Heart right ventricle (tissue), 16 donors: ENCODE measurements around the gene TRIM65. TPM values are rescaled to one million over a fixed set of nuclear protein-coding genes. Genes with fewer than 3 reads are reported as not detected.

ENCODE experiments used
- ATAC-seq, 8 donors: fragments of 200-7000 bp; cut with Tn5 transposase; one replicate each; pipeline ENCODE4 v1.9.1; 2020; ENCODE audit warnings: mild to moderate bottlenecking in 8 of 8, moderate library complexity in 8 of 8, moderate number of reproducible peaks in 1 of 8
- DNase-seq, 2 donors: peaks; one replicate each; pipeline ENCODE4 v3.0.0-alpha.2; 2020
- H3K27ac ChIP-seq, 10 donors: fragments of 200-600 bp; sonication (generic) in 2 of 10; one replicate each; pipeline versions ENCODE4 v1.5.0 to v1.8.0; 2020 to 2022; ENCODE audit warnings: mild to moderate bottlenecking in 3 of 10
- H3K27me3 ChIP-seq, 7 donors: fragments of 200-600 bp; one replicate each; pipeline ENCODE4 v1.8.0; 2021 to 2022; ENCODE audit warnings: mild to moderate bottlenecking in 2 of 7
- H3K36me3 ChIP-seq, 9 donors: fragments of 200-600 bp; sonication (generic) in 1 of 9; one replicate each; pipeline versions ENCODE4 v1.5.0 to v1.8.0; 2020 to 2022; ENCODE audit warnings: mild to moderate bottlenecking in 2 of 9
- H3K4me1 ChIP-seq, 9 donors: fragments of 200-600 bp; sonication (generic) in 1 of 9; one replicate each; pipeline versions ENCODE4 v1.5.0 to v1.8.0; 2020 to 2022; ENCODE audit warnings: mild to moderate bottlenecking in 4 of 9
- H3K4me3 ChIP-seq, 10 donors: fragments of 200-600 bp; sonication (generic) in 2 of 10; one replicate each; pipeline versions ENCODE4 v1.5.0 to v1.8.0; 2020 to 2022; ENCODE audit warnings: mild to moderate bottlenecking in 7 of 10, moderate library complexity in 2 of 10
- H3K9me3 ChIP-seq, 11 donors: fragments of 200-600 bp in 10 of 11; sonication (generic) in 2 of 11; one replicate each; pipeline versions ENCODE4 v1.5.0 to v1.8.0; 2013 to 2022; ENCODE audit warnings: mild to moderate bottlenecking in 2 of 11, control low read depth in 1 of 11, moderate library complexity in 1 of 11
- WGBS, 2 donors: extraction: QIAGEN DNeasy Blood & Tissue Kit; methylation state at CpG; one replicate each; pipeline ENCODE4 v1.1.7; 2013; ENCODE audit warnings: inconsistent platforms in 1 of 2; 5-methylcytosine and 5-hydroxymethylcytosine counted together
- intact Hi-C, 10 donors: fragments of 100-400 bp; cut with DNase I; formaldehyde crosslinking; loops; one replicate each; pipeline versions ENCODE4 v1.11.1 to v1.14.2; 2022
- polyA plus RNA-seq, 2 donors: library from polyadenylated mRNA; stranded (reverse); fragments of 200-250 nt; gene quantifications; one replicate each; pipeline ENCODE4 v1.2.3, GENCODE V29; 2013
- total RNA-seq, 10 donors: library from RNA; stranded (reverse); fragmentation: NEBNext Ultra II Directional in 3 of 10; extraction: Animal tissue kit (Norgen Biotek cat#: 25700) in 3 of 10; gene quantifications; one replicate each; pipeline versions ENCODE4 v1.2.1 to v1.2.4, GENCODE V29; 2021 to 2023
- TF ChIP-seq, protein P1 (sequence below), 9 donors: fragments of 200-600 bp; sonication (generic) in 2 of 9; IDR thresholded peaks; one replicate each; pipeline versions ENCODE4 v1.5.0 to v1.8.0; 2021 to 2022; ENCODE audit warnings: antibody characterized with exemption in 9 of 9, mild to moderate bottlenecking in 5 of 9, moderate library complexity in 1 of 9
- donor health status: Arrhythmogenic right ventricular cardiomyopathy.
- donor health status: ischemic (EF 13 %, LVEDD 7.1; RV severe dilation, severe dysfunction).
- donor health status: healthy with polysubstance abuse.
- donor health status: DM: no; HTN: yes; CAD: no.
- donor health status: DM: no; HTN: no; CAD: no.
- donor health status: ischemic (EF 25% LVEDD 6.9; RV normal size, moderate dysfunction).
- donor health status: ischemic (EF 25% LVEDD 5.7; RV mildly dilated, moderate dysfunction).
- donor health status: healthy.
- donor health status: DM: yes; HTN: yes; CAD: no.
- donor health status: Ischemic cardiomyopathy.
- donor health status: ischemic (EF 35%, LVEDD 5.7; RV mildly dilated, moderate dysfunction).
- donor health status: nonischemic (EF 11% LVEDD 7.7; RV severe dilation, severe dysfunction).
- donor health status: DM: yes; HTN: yes; CAD: no.
- donor health status: PGD.
- donor health status: ischemic (EF 29% LVEDD 5.4; RV normal size, mild dysfunction).
- donor health status: nonischemic (EF 23%, LVEDD 6.1; RV moderate dilation, normal function).

The TRIM65 gene
- total and polyA plus RNA-seq, 12 donors = 5.1 to 16.7 (median 8.9) TPM

GRCh38 chr17:75876190-75876937, 20.4 kb downstream of the TRIM65 start:
- no peaks in the 10 kb centered on the region for H3K9me3 ChIP-seq

GRCh38 chr17:75875940-75876189, 20.9 kb downstream of the TRIM65 start:
- TF ChIP-seq, protein P1, sequence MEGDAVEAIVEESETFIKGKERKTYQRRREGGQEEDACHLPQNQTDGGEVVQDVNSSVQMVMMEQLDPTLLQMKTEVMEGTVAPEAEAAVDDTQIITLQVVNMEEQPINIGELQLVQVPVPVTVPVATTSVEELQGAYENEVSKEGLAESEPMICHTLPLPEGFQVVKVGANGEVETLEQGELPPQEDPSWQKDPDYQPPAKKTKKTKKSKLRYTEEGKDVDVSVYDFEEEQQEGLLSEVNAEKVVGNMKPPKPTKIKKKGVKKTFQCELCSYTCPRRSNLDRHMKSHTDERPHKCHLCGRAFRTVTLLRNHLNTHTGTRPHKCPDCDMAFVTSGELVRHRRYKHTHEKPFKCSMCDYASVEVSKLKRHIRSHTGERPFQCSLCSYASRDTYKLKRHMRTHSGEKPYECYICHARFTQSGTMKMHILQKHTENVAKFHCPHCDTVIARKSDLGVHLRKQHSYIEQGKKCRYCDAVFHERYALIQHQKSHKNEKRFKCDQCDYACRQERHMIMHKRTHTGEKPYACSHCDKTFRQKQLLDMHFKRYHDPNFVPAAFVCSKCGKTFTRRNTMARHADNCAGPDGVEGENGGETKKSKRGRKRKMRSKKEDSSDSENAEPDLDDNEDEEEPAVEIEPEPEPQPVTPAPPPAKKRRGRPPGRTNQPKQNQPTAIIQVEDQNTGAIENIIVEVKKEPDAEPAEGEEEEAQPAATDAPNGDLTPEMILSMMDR (IDR thresholded peaks at IDR 0.05) = no peak
- peaks cover 0 to 30% (median 10%) of the 10 kb centered on the region in 9 donors for H3K36me3 ChIP-seq
- WGBS, 2 donors = 44 to 53% methylated on average over 5 of the region's 5 CpGs
- H3K27ac ChIP-seq = peak overlapping the region; percentile 77 to 100 (median 96)
- intact Hi-C loops = loop anchor here in 5 of 10 donors (2.0 to 10.0 kb wide), 5 partner anchors 91 to 101 kb away; partner anchors contain the start of gene UNK (in 2 of the 5)
- H3K27me3 ChIP-seq = peaks cover 0 to 18% (median 0%) of the 10 kb centered on the region in 7 donors
- peak overlapping the region in 9 of 10 donors; percentile 58 to 87 (median 74) for H3K4me3 ChIP-seq
- H3K9me3 ChIP-seq = no peaks in the 10 kb centered on the region
- ATAC-seq = peak in 4 of 8 donors; percentile 3 to 27 (median 8)
- peak; percentile 46 to 49 for DNase-seq
- peaks cover 33 to 70% (median 55%) of the 10 kb centered on the region in 9 donors for H3K4me1 ChIP-seq

More at GRCh38 chr17:75876190-75876937, 20.4 kb downstream of the TRIM65 start:
- Histone ChIP-seq H3K27me3 (peaks cover 0 to 18% (median 0%) of the 10 kb centered on the region in 7 donors), H3K4me1 (peaks cover 33 to 65% (median 55%) of the 10 kb centered on the region in 9 donors), H3K36me3 (peaks cover 0 to 30% (median 10%) of the 10 kb centered on the region in 9 donors), H3K4me3 (peak overlapping the region; percentile 58 to 87 (median 72)), H3K27ac (peak overlapping the region; percentile 77 to 100 (median 96))
- intact Hi-C loops = loop anchor here in 5 of 10 donors (2.0 to 10.0 kb wide), 5 partner anchors 92 to 102 kb away; partner anchors contain the start of gene UNK (in 2 of the 5)
- DNase-seq (no peak), ATAC-seq (peak in 6 of 8 donors; percentile 0 to 12 (median 5))
- TF ChIP-seq, protein P1 (IDR thresholded peaks at IDR 0.05) = peak in 2 of 9 donors; percentile 19 to 24
- 22 to 28% methylated on average over 26 of the region's 26 CpGs for WGBS, 2 donors

DNA sequence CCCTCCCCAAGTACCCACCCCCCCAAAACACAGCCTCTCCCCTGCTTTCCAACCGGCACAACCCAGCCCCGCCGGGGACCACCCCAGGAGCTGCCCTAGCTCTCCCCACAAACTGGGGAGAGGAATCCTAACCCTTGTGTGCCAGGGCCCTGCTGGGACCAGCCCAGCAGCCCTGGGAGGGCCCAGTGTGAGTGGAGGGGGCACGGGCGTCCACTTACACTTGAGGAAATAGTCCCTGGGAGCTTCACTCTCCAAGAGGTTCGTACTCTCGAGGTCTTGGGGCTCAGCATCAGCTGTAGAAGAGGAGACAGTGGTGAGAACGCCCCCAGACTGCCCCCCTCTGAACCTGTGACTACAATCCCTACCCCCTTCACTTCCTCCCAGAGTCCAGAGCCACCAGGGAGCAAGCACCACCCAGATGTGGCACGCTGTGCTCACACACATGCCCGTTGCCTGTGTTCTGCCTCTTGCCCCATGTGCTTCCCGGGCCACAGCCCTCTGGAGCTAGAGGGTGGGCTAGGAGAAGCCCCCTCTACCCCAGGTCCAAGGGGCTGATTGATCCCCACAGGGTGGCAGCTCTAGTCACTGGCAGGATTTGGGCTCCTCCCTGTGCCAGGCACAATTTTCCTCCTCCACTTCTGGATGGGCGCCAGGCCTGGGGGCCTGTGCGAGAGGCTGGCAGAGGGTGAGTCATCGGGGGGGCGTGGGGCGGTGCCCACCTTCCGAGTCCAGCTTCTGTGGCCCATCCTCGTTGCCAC, 21.4 kb downstream of the TRIM65 start:
- Histone ChIP-seq H3K36me3 (peaks cover 0 to 30% (median 10%) of the 10 kb centered on the region in 9 donors), H3K27me3 (peaks cover 0 to 18% (median 0%) of the 10 kb centered on the region in 7 donors), H3K27ac (peak overlapping the region; percentile 77 to 100 (median 96)), H3K4me3 (peak overlapping the region in 7 of 10 donors; percentile 65 to 87 (median 78)), H3K4me1 (peaks cover 33 to 75% (median 58%) of the 10 kb centered on the region in 9 donors), H3K9me3 (no peaks in the 10 kb centered on the region)
- TF ChIP-seq, protein P1 (IDR thresholded peaks at IDR 0.05) = no peak
- DNase-seq (peak in 1 of 2 donors; percentile 48), ATAC-seq (peak in 1 of 8 donors; percentile 0)
- intact Hi-C loops = loop anchor here in 3 of 10 donors (5.0 to 10.0 kb wide), 3 partner anchors 93 to 101 kb away; partner anchors contain the start of gene UNK (in 1 of the 3)
- WGBS, 2 donors = 60 to 70% methylated on average over 18 of the region's 18 CpGs
